Breast epithelium (tissue), 3 donors: ENCODE data around the gene EEF1E1.

Source experiments
- CTCF ChIP-seq, 3 donors: fragments of 450-650 bp; IDR thresholded peaks; one replicate each; pipeline ENCODE4 v1.5.1; 2016 to 2017; ENCODE audit warnings: antibody characterized with exemption in 3 of 3, mild to moderate bottlenecking in 3 of 3, moderate library complexity in 3 of 3
- POLR2A ChIP-seq: fragments of 450-650 bp; IDR thresholded peaks from one replicate; pipeline ENCODE4 v1.6.1; 2016; ENCODE audit warnings: antibody characterized with exemption, mild to moderate bottlenecking, moderate library complexity

GRCh38 chr6:8143945-8144344 lies 41.6 kb upstream of the EEF1E1 start:
- TF ChIP-seq CTCF (IDR thresholded peaks at IDR 0.05) (no peak), POLR2A (no peak)
